Right atrium auricular region (tissue), 2 donors: ENCODE results near the gene SPEM2. TPM values are rescaled to one million over a fixed set of nuclear protein-coding genes. Genes with fewer than 3 reads are reported as not detected.

Experiments used
- DNase-seq: peaks from one replicate; pipeline ENCODE4 v3.0.0-alpha.2; 2019; ENCODE audit warnings: low spot score
- H3K27ac ChIP-seq, 2 donors: fragments of 200-600 bp; sonication (generic); 1 replicate in 1 of 2; 2 replicates in 1 of 2; pipeline ENCODE4 v1.5.1; 2016 to 2019
- H3K27me3 ChIP-seq, 2 donors: fragments of 200-600 bp; sonication (generic); one replicate each; pipeline versions ENCODE4 v1.5.1 to v1.6.0; 2017 to 2019
- H3K36me3 ChIP-seq: fragments of 200-600 bp; sonication (generic); one replicate; pipeline ENCODE4 v1.5.1; 2016
- H3K4me1 ChIP-seq, 2 donors: fragments of 200-600 bp; sonication (generic); one replicate each; pipeline versions ENCODE4 v1.5.1 to v1.6.0; 2017 to 2019
- H3K4me3 ChIP-seq, 2 donors: fragments of 200-600 bp; sonication (generic); 1 replicate in 1 of 2; 2 replicates in 1 of 2; pipeline ENCODE4 v1.5.1; 2017 to 2019; ENCODE audit warnings: mild to moderate bottlenecking in 1 of 2, moderate library complexity in 1 of 2
- H3K9me3 ChIP-seq, 2 donors: fragments of 200-600 bp; sonication (generic); one replicate each; pipeline ENCODE4 v1.5.1; 2019
- CTCF ChIP-seq, 2 donors: fragments of 200-600 bp; sonication (generic); IDR thresholded peaks; one replicate each; pipeline ENCODE4 v1.5.1; 2019; ENCODE audit warnings: antibody characterized with exemption in 2 of 2
- total RNA-seq, 2 donors: library from RNA; depleted of rRNA; stranded (reverse); fragments of >200 nt; gene quantifications; one replicate each; pipeline ENCODE4 v1.1.0, GENCODE V29; 2016

The SPEM2 gene
- total RNA-seq, 2 donors from 2014 or later: not detected

GRCh38 chr17:7408863-7409262 lies 16.6 kb upstream of the SPEM2 start:
- Histone ChIP-seq H3K27me3 (no peaks in the 10 kb centered on the region), H3K4me1 (peaks cover 0 to 14% of the 10 kb centered on the region in 2 donors), H3K4me3 (no peak overlapping the region), H3K36me3 (no peaks in the 10 kb centered on the region), H3K27ac (no peak overlapping the region), H3K9me3 (no peaks in the 10 kb centered on the region)
- DNase-seq: no peak
- no peak for TF ChIP-seq CTCF (IDR thresholded peaks at IDR 0.05)

- no peaks in the 10 kb centered on the region for H3K36me3 ChIP-seq
- DNase-seq: no peak
- no peak overlapping the region for H3K4me3 ChIP-seq
- no peak for TF ChIP-seq CTCF (IDR thresholded peaks at IDR 0.05)
- H3K9me3 ChIP-seq: no peaks in the 10 kb centered on the region
- no peaks in the 10 kb centered on the region for H3K27me3 ChIP-seq
- H3K27ac ChIP-seq: no peak overlapping the region
- peaks cover 0 to 14% of the 10 kb centered on the region in 2 donors for H3K4me1 ChIP-seq
Observed at GRCh38 chr17:7409716-7410115, 15.7 kb upstream of the SPEM2 start.

GRCh38 chr17:7410634-7411426 lies 14.6 kb upstream of the SPEM2 start:
- H3K27ac ChIP-seq: no peak overlapping the region
- no peaks in the 10 kb centered on the region for H3K27me3 ChIP-seq
- no peak for DNase-seq
- peaks cover 8% of the 10 kb centered on the region for H3K36me3 ChIP-seq
- no peak overlapping the region for H3K4me3 ChIP-seq
- H3K9me3 ChIP-seq: no peaks in the 10 kb centered on the region
- H3K4me1 ChIP-seq: peaks cover 0 to 6% of the 10 kb centered on the region in 2 donors
- TF ChIP-seq CTCF (IDR thresholded peaks at IDR 0.05): no peak

- Histone ChIP-seq H3K4me3 (no peak overlapping the region), H3K4me1 (peaks cover 0 to under 1% of the 10 kb centered on the region in 2 donors), H3K9me3 (no peaks in the 10 kb centered on the region), H3K27ac (no peak overlapping the region), H3K36me3 (peaks cover 9% of the 10 kb centered on the region), H3K27me3 (no peaks in the 10 kb centered on the region)
- no peak for DNase-seq
- no peak for TF ChIP-seq CTCF (IDR thresholded peaks at IDR 0.05)
Observed at GRCh38 chr17:7411427-7411750, 14.0 kb upstream of the SPEM2 start.

GRCh38 chr17:7413346-7413985 lies 11.9 kb upstream of the SPEM2 start:
- TF ChIP-seq CTCF (IDR thresholded peaks at IDR 0.05): no peak
- Histone ChIP-seq H3K9me3 (no peaks in the 10 kb centered on the region), H3K27me3 (no peaks in the 10 kb centered on the region), H3K27ac (no peak overlapping the region), H3K4me3 (no peak overlapping the region), H3K4me1 (no peaks in the 10 kb centered on the region), H3K36me3 (peaks cover 9% of the 10 kb centered on the region)
- no peak for DNase-seq
